ENCODE data around the gene RCN2. TPM values are rescaled to one million over a fixed set of nuclear protein-coding genes. Genes with fewer than 3 reads are reported as not detected.
"Not testable (repeated sequence)": the region's sequence is repeated elsewhere in the genome, so short reads cannot be mapped to it uniquely, and the experiment has no call there.

The RCN2 gene
- total RNA-seq (2014; rRNA removed), result 73.3 and 82.7 TPM in 2 replicates
- percentile 74 among the genes with signal in this experiment for Bru-seq, nascent RNA
- BruChase-seq, experiment 1, labeled RNA remaining after a 6-hour chase, result percentile 77 among the genes with signal in this experiment
- BruChase-seq, experiment 2, labeled RNA remaining after a 2-hour chase, result percentile 76 among the genes with signal in this experiment
- long read RNA-seq, full-length matches to known transcripts, result 151 of 165 reads
- long read RNA-seq, partial matches to known transcripts, result 1 of 165 reads
- long read RNA-seq, other reads (novel, unspliced or antisense), result 13 of 165 reads

- Histone ChIP-seq H3K4me1 (ENCODE audit: insufficient read depth, low read length) (peaks cover 15% of the 10 kb centered on the region), H3F3A (ENCODE audit: low read length, unreplicated experiment) (no peaks in the 10 kb centered on the region), H3K27ac (ENCODE audit: low read length) (no peak within 1 kb of the TSS), H3K9ac (ENCODE audit: low read length) (peak within 1 kb of the TSS; percentile 81), H3K36me3 (ENCODE audit: low read depth, low read length) (peaks cover 10% of the 10 kb centered on the region; the same call in 1 of the 2 replicates), H4K20me1 (ENCODE audit: low read length) (no peaks in the 10 kb centered on the region), H3K4me2 (ENCODE audit: low read length) (peak within 1 kb of the TSS; percentile 89), H3K27me3 (ENCODE audit: low read length) (no peaks in the 10 kb centered on the region), H3K4me3 (ENCODE audit: low read length) (peak within 1 kb of the TSS; percentile 85), H2AFZ (ENCODE audit: low read length) (peak within 1 kb of the TSS; percentile 76), H3K79me2 (ENCODE audit: low read length) (peaks cover 20% of the 10 kb centered on the region), H3K9me2 (replicated peaks; ENCODE audit: low read length) (no peaks in the 10 kb centered on the region), H3K9me3 (ENCODE audit: low read length) (no peaks in the 10 kb centered on the region)
- no peak for TF ChIP-seq EZH2phosphoT487 (IDR thresholded peaks at IDR 0.05; ENCODE audit: borderline replicate concordance, low read length)
- no peak for TF ChIP-seq EZH2 (IDR thresholded peaks at IDR 0.05; ENCODE audit: low read length, unreplicated experiment)
- no peak for TF ChIP-seq CTCF (conservative IDR thresholded peaks at IDR 0.05; ENCODE audit: low read depth, low read length)
- ChIA-PET POLR2A (ENCODE audit: unreplicated experiment) (interaction anchor here (0.6 to 0.7 kb wide), 2 partner anchors 40 to 426 kb away, joined by 3 to 4 read pairs; no protein-coding TSS in a partner anchor), CTCF (no interaction called here)
- DNase-seq, result peak; percentile 95
- no TSS peak for BruUV-seq (replicated peaks)
- ATAC-seq, result peak; percentile 99
- intact Hi-C loops (cut with micrococcal nuclease), result loop anchor here (2.0 kb wide), 1 partner anchor 27 kb away; the partner anchor contains the start of gene SCAPER
These were observed at the start of gene RCN2 for GRCh38 chr15:76931397-76932134. TSS of gene RCN2 (plus strand) at chr15:76931749. CDS start at chr15:76931842, 93 bp downstream.

GRCh38 chr15:76885212-76885611, 46.3 kb upstream of the RCN2 start:
- Histone ChIP-seq H3K9me2 (replicated peaks; ENCODE audit: low read length) (no peaks in the 10 kb centered on the region), H3K9me3 (ENCODE audit: low read length) (no peaks in the 10 kb centered on the region), H3K79me2 (ENCODE audit: low read length) (no peaks in the 10 kb centered on the region), H3K36me3 (ENCODE audit: low read depth, low read length) (no peaks in the 10 kb centered on the region; the same call in 1 of the 2 replicates), H3K4me1 (ENCODE audit: insufficient read depth, low read length) (no peaks in the 10 kb centered on the region), H3K4me2 (ENCODE audit: low read length) (no peak overlapping the region), H2AFZ (ENCODE audit: low read length) (no peak overlapping the region), H4K20me1 (ENCODE audit: low read length) (no peaks in the 10 kb centered on the region), H3K27ac (ENCODE audit: low read length) (no peak overlapping the region), H3K4me3 (ENCODE audit: low read length) (no peak overlapping the region), H3F3A (ENCODE audit: low read length, unreplicated experiment) (no peaks in the 10 kb centered on the region), H3K27me3 (ENCODE audit: low read length) (no peaks in the 10 kb centered on the region), H3K9ac (ENCODE audit: low read length) (no peak overlapping the region)
- intact Hi-C loops (cut with micrococcal nuclease), result no loop called here
- ChIA-PET POLR2A (ENCODE audit: unreplicated experiment) (no interaction called here), CTCF (no interaction called here)
- no TSS peak for BruUV-seq (replicated peaks)
- no peak for TF ChIP-seq EZH2phosphoT487 (IDR thresholded peaks at IDR 0.05; ENCODE audit: borderline replicate concordance, low read length)
- TF ChIP-seq CTCF (conservative IDR thresholded peaks at IDR 0.05; ENCODE audit: low read depth, low read length), result no peak
- no peak for TF ChIP-seq EZH2 (IDR thresholded peaks at IDR 0.05; ENCODE audit: low read length, unreplicated experiment)
- DNase-seq (no peak), ATAC-seq (no peak)

GRCh38 chr15:76887280-76888141, 44.0 kb upstream of the RCN2 start:
- H3K4me2 ChIP-seq (ENCODE audit: low read length); BruUV-seq (replicated peaks): not testable (repeated sequence)

GRCh38 chr15:76892836-76893235, 38.7 kb upstream of the RCN2 start:
- H3K27ac ChIP-seq (ENCODE audit: low read length); H3K4me1 ChIP-seq (ENCODE audit: insufficient read depth, low read length); H3K4me3 ChIP-seq (ENCODE audit: low read length); H3K79me2 ChIP-seq (ENCODE audit: low read length); ATAC-seq; H3K36me3 ChIP-seq (ENCODE audit: low read depth, low read length); H3K27me3 ChIP-seq (ENCODE audit: low read length); POLR2A ChIA-PET (ENCODE audit: unreplicated experiment); H3K4me2 ChIP-seq (ENCODE audit: low read length); BruUV-seq (replicated peaks); DNase-seq; H3K9me3 ChIP-seq (ENCODE audit: low read length); CTCF ChIA-PET; H4K20me1 ChIP-seq (ENCODE audit: low read length); H2AFZ ChIP-seq (ENCODE audit: low read length); intact Hi-C loops (cut with micrococcal nuclease); H3K9ac ChIP-seq (ENCODE audit: low read length); H3K9me2 ChIP-seq (replicated peaks; ENCODE audit: low read length); H3F3A ChIP-seq (ENCODE audit: low read length, unreplicated experiment): not testable (repeated sequence)

More at GRCh38 chr15:76887280-76888141, 44.0 kb upstream of the RCN2 start:
- POLR2A ChIA-PET (ENCODE audit: unreplicated experiment); H3K9me2 ChIP-seq (replicated peaks; ENCODE audit: low read length); H3K27ac ChIP-seq (ENCODE audit: low read length); H3K4me3 ChIP-seq (ENCODE audit: low read length); DNase-seq; H3K36me3 ChIP-seq (ENCODE audit: low read depth, low read length); intact Hi-C loops (cut with micrococcal nuclease); H4K20me1 ChIP-seq (ENCODE audit: low read length); H3K9ac ChIP-seq (ENCODE audit: low read length); CTCF ChIA-PET; H3K27me3 ChIP-seq (ENCODE audit: low read length); H3K9me3 ChIP-seq (ENCODE audit: low read length); H2AFZ ChIP-seq (ENCODE audit: low read length); H3K4me1 ChIP-seq (ENCODE audit: insufficient read depth, low read length); ATAC-seq; H3F3A ChIP-seq (ENCODE audit: low read length, unreplicated experiment); H3K79me2 ChIP-seq (ENCODE audit: low read length): not testable (repeated sequence)
